ENCODE data around the gene SMARCC1. TPM values are rescaled to one million over a fixed set of nuclear protein-coding genes. Genes with fewer than 3 reads are reported as not detected.

The SMARCC1 gene
- polyA plus RNA-seq, 1 experiment, result 38.5 TPM

- ChIA-PET POLR2A (no interaction called here), CTCF (no interaction called here)
- H3K27ac ChIP-seq (ENCODE audit: low read depth, low read length), result no peak overlapping the region
- no peak overlapping the region for H3K4me3 ChIP-seq (ENCODE audit: low read depth, low read length)
- peaks cover 28% of the 10 kb centered on the region for H3K27me3 ChIP-seq (ENCODE audit: control insufficient read depth, insufficient read depth, low read length)
- no peak for TF ChIP-seq CTCF (IDR thresholded peaks at IDR 0.05; ENCODE audit: low read depth, low read length)
- DNase-seq (ENCODE audit: low read depth, low spot score), result no peak
- no peaks in the 10 kb centered on the region; the same call in 1 of the 2 replicates for H3K9me3 ChIP-seq (ENCODE audit: control insufficient read depth, insufficient read depth, low read length)
Measured at GRCh38 chr3:47580481-47580880, 201.2 kb downstream of the SMARCC1 start.

DNA sequence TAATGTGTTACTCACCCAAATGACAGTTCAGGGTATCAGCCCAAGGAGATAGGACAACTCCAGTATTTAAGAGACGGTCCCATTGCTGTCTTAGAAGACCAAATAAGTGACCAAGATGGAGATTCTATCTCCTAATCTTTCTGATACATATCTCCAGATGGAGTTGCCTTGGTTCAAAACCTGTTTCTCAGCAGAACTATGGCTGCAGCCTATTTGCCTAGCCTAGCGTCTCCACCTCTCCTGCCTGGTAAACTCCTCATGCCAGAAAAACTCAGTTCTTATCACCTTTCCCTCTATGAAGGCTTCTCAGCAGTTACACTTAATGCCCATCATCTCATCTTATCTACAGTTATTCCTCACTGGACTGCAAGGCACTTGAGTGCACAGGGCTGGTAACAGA, 201.8 kb downstream of the SMARCC1 start:
- DNase-seq (ENCODE audit: low read depth, low spot score), result no peak
- Histone ChIP-seq H3K9me3 (ENCODE audit: control insufficient read depth, insufficient read depth, low read length) (no peaks in the 10 kb centered on the region; the same call in 1 of the 2 replicates), H3K4me3 (ENCODE audit: low read depth, low read length) (no peak overlapping the region), H3K27ac (ENCODE audit: low read depth, low read length) (no peak overlapping the region), H3K27me3 (ENCODE audit: control insufficient read depth, insufficient read depth, low read length) (peaks cover 30% of the 10 kb centered on the region)
- CTCF ChIA-PET, result no interaction called here
- TF ChIP-seq CTCF (IDR thresholded peaks at IDR 0.05; ENCODE audit: low read depth, low read length), result no peak
- POLR2A ChIA-PET, result no interaction called here

- DNase-seq (ENCODE audit: low read depth, low spot score), result no peak
- no peak for TF ChIP-seq CTCF (IDR thresholded peaks at IDR 0.05; ENCODE audit: low read depth, low read length)
- Histone ChIP-seq H3K9me3 (ENCODE audit: control insufficient read depth, insufficient read depth, low read length) (no peaks in the 10 kb centered on the region; the same call in 1 of the 2 replicates), H3K27me3 (ENCODE audit: control insufficient read depth, insufficient read depth, low read length) (peaks cover 30% of the 10 kb centered on the region), H3K27ac (ENCODE audit: low read depth, low read length) (no peak within 1 kb of the TSS), H3K4me3 (ENCODE audit: low read depth, low read length) (peak within 1 kb of the TSS; percentile 54)
- ChIA-PET POLR2A (no interaction called here), CTCF (no interaction called here)
Measured at GRCh38 chr3:47578691-47579632, 202.7 kb downstream of the SMARCC1 start, which contains the start of gene CSPG5. CSPG5 (minus strand) TSS chr3:47578865; CDS start chr3:47578693, 172 bp downstream.

- DNase-seq (ENCODE audit: low read depth, low spot score), result no peak
Measured at GRCh38 chr3:47578119-47578632, 203.5 kb downstream of the SMARCC1 start.

More at GRCh38 chr3:47578119-47578632, 203.5 kb downstream of the SMARCC1 start:
- Histone ChIP-seq H3K4me3 (ENCODE audit: low read depth, low read length) (peak overlapping the region; percentile 54), H3K27ac (ENCODE audit: low read depth, low read length) (no peak overlapping the region), H3K27me3 (ENCODE audit: control insufficient read depth, insufficient read depth, low read length) (peaks cover 32% of the 10 kb centered on the region), H3K9me3 (ENCODE audit: control insufficient read depth, insufficient read depth, low read length) (no peaks in the 10 kb centered on the region; the same call in 1 of the 2 replicates)
- ChIA-PET POLR2A (interaction anchor here (1.3 kb wide), 1 partner anchor 14 kb away, joined by 3 read pairs; no protein-coding TSS in a partner anchor), CTCF (interaction anchor here (1.3 kb wide), 1 partner anchor 57 kb away, joined by 3 read pairs; no protein-coding TSS in a partner anchor)
- TF ChIP-seq CTCF (IDR thresholded peaks at IDR 0.05; ENCODE audit: low read depth, low read length), result no peak

Data from AG04450 (cell line).